NCI-H1417 (cell line): ENCODE data around the gene PPFIA2.
A peak's percentile ranks its signal among the peaks of the same experiment; 100 is the strongest.

Experiments used
- DNase-seq, 3 experiments: peaks; one replicate each; lab custom pipeline; 2025; lab: John Stamatoyannopoulos, UW

PPFIA2 gene

GRCh38 chr12:81759190-81760051 lies at the start of gene PPFIA2:
Gene PPFIA2, minus strand, starts transcription at chr12:81759350.
- peak; percentile 43 to 94 (median 87) for DNase-seq

- DNase-seq: no peak
These were observed 41.4 kb upstream of the PPFIA2 start for GRCh38 chr12:81800298-81801148.

- no peak for DNase-seq
These were observed 39.1 kb upstream of the PPFIA2 start for GRCh38 chr12:81798294-81798693.

- DNase-seq: peak in 1 of 3 experiments; percentile 44
These were observed 38.0 kb upstream of the PPFIA2 start for GRCh38 chr12:81797100-81797499.

- DNase-seq: no peak
These were observed 33.5 kb upstream of the PPFIA2 start for GRCh38 chr12:81792666-81793065.

GRCh38 chr12:81779216-81779615 lies 20.1 kb upstream of the PPFIA2 start:
- no peak for DNase-seq

GRCh38 chr12:81778719-81779118 lies 19.6 kb upstream of the PPFIA2 start:
- no peak for DNase-seq

GRCh38 chr12:81758421-81759189 lies 545 bp downstream of the PPFIA2 start:
- DNase-seq: peak; percentile 37 to 94 (median 93)

- no peak for DNase-seq
These were observed 1.3 kb downstream of the PPFIA2 start for GRCh38 chr12:81757731-81758365.

GRCh38 chr12:81729781-81730180 lies 29.4 kb downstream of the PPFIA2 start:
- no peak for DNase-seq

GRCh38 chr12:81727391-81727790 lies 31.8 kb downstream of the PPFIA2 start:
- no peak for DNase-seq

GRCh38 chr12:81726634-81727033 lies 32.5 kb downstream of the PPFIA2 start:
- no peak for DNase-seq

- DNase-seq: no peak
These were observed 35.8 kb downstream of the PPFIA2 start for GRCh38 chr12:81723361-81723760.

- DNase-seq: no peak
These were observed 37.1 kb downstream of the PPFIA2 start for GRCh38 chr12:81722004-81722403.

- no peak for DNase-seq
These were observed 40.5 kb downstream of the PPFIA2 start for GRCh38 chr12:81718616-81719015.

- DNase-seq: no peak
These were observed 46.6 kb downstream of the PPFIA2 start for GRCh38 chr12:81712536-81712935.

- no peak for DNase-seq
These were observed 53.6 kb downstream of the PPFIA2 start for GRCh38 chr12:81705586-81705985.

- no peak for DNase-seq
These were observed 59.6 kb downstream of the PPFIA2 start for GRCh38 chr12:81699551-81699950.

- peak in 1 of 3 experiments; percentile 19 for DNase-seq
These were observed 67.1 kb downstream of the PPFIA2 start for GRCh38 chr12:81692008-81692407.

- no peak for DNase-seq
These were observed 75.3 kb downstream of the PPFIA2 start for GRCh38 chr12:81683881-81684280.

GRCh38 chr12:81679614-81680013 lies 79.5 kb downstream of the PPFIA2 start:
- DNase-seq: no peak

GRCh38 chr12:81670759-81671158 lies 88.4 kb downstream of the PPFIA2 start:
- no peak for DNase-seq
